ENCODE results near the gene FAM193A.

DNA sequence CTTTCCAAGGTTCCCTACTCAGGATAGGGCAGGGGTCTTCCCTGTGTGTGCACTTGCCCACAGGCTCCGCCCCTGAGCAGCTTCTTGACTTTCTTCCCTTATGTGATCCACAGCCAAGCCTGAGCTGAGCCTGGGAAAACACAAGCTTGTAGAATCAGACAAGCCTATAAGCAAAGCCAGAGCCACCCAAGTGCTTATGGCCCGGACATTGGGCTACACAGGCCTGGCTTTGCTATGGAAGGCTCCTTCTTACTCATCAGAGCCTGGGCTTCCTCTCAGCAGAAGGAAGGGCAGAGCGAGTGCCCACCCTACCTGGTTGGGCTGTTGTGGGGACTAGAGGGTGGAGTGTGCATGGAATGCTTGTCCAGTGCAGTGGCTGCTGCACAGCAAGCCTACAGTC lies 221.0 kb downstream of the FAM193A start:
- TF ChIP-seq, protein P1, sequence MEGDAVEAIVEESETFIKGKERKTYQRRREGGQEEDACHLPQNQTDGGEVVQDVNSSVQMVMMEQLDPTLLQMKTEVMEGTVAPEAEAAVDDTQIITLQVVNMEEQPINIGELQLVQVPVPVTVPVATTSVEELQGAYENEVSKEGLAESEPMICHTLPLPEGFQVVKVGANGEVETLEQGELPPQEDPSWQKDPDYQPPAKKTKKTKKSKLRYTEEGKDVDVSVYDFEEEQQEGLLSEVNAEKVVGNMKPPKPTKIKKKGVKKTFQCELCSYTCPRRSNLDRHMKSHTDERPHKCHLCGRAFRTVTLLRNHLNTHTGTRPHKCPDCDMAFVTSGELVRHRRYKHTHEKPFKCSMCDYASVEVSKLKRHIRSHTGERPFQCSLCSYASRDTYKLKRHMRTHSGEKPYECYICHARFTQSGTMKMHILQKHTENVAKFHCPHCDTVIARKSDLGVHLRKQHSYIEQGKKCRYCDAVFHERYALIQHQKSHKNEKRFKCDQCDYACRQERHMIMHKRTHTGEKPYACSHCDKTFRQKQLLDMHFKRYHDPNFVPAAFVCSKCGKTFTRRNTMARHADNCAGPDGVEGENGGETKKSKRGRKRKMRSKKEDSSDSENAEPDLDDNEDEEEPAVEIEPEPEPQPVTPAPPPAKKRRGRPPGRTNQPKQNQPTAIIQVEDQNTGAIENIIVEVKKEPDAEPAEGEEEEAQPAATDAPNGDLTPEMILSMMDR (IDR thresholded peaks at IDR 0.05): no peak
- TF ChIP-seq TAF1 (IDR thresholded peaks at IDR 0.05; ENCODE audit: borderline replicate concordance, low read depth, low read length): no peak
- no peak for TF ChIP-seq SIN3A (IDR thresholded peaks at IDR 0.05; ENCODE audit: borderline replicate concordance, low read depth, low read length)
- TF ChIP-seq POLR2AphosphoS5 (IDR thresholded peaks at IDR 0.05; ENCODE audit: low read depth, low read length): no peak

All from SK-N-SH (cell line).